Stimulated activated CD4-positive, alpha-beta T cell treated with anti-CD3 and anti-CD28 coated beads, Interleukin-2, amount 100 ng/mL, for 48 hours (primary cell): ENCODE measurements around the gene FH.

Experiments used
- DNase-seq, 2 donors: peaks; one replicate each; pipeline ENCODE4 v3.0.0-alpha.2; 2020

Gene FH

GRCh38 chr1:241520080-241520465, 518 bp upstream of the FH start:
- DNase-seq, result no peak

- DNase-seq, result peak; percentile 19 to 20
These were observed 863 bp downstream of the FH start for GRCh38 chr1:241518476-241519307.

GRCh38 chr1:241513378-241513777, 6.2 kb downstream of the FH start:
- DNase-seq, result no peak

- DNase-seq, result no peak
These were observed 12.2 kb downstream of the FH start for GRCh38 chr1:241507189-241507863.

- peak in 1 of 2 donors; percentile 7 for DNase-seq
These were observed 16.1 kb downstream of the FH start for GRCh38 chr1:241503444-241503843.

- no peak for DNase-seq
These were observed 19.6 kb downstream of the FH start for GRCh38 chr1:241499910-241500309.

- no peak for DNase-seq
These were observed 23.8 kb downstream of the FH start for GRCh38 chr1:241495741-241496140.

GRCh38 chr1:241488739-241489138, 30.8 kb downstream of the FH start:
- DNase-seq, result no peak

- no peak for DNase-seq
These were observed 34.0 kb downstream of the FH start for GRCh38 chr1:241485554-241485992.

- DNase-seq, result no peak
These were observed 34.4 kb downstream of the FH start for GRCh38 chr1:241485145-241485544.

GRCh38 chr1:241482761-241483250, 36.7 kb downstream of the FH start:
- no peak for DNase-seq

GRCh38 chr1:241479294-241479693, 40.3 kb downstream of the FH start:
- no peak for DNase-seq

- DNase-seq, result no peak
These were observed 43.9 kb downstream of the FH start for GRCh38 chr1:241475671-241476070.

- no peak for DNase-seq
These were observed 46.5 kb downstream of the FH start for GRCh38 chr1:241473026-241473425.

- DNase-seq, result no peak
These were observed 48.5 kb downstream of the FH start for GRCh38 chr1:241470908-241471590.

GRCh38 chr1:241470361-241470760, 49.2 kb downstream of the FH start:
- no peak for DNase-seq

GRCh38 chr1:241465673-241466072, 53.9 kb downstream of the FH start:
- DNase-seq, result no peak

- DNase-seq, result no peak
These were observed 54.6 kb downstream of the FH start for GRCh38 chr1:241464985-241465384.

GRCh38 chr1:241462391-241462790, 57.2 kb downstream of the FH start:
- no peak for DNase-seq

GRCh38 chr1:241460098-241460873, 59.3 kb downstream of the FH start:
- no peak for DNase-seq

GRCh38 chr1:241459186-241459802, 60.3 kb downstream of the FH start:
- DNase-seq, result no peak

- DNase-seq, result no peak
These were observed 62.1 kb downstream of the FH start for GRCh38 chr1:241457421-241457820.
